ENCODE measurements around the gene EMP1.
"Not testable (repeated sequence)": the region's sequence is repeated elsewhere in the genome, so short reads cannot be mapped to it uniquely, and the experiment has no call there.

EMP1 gene

DNA sequence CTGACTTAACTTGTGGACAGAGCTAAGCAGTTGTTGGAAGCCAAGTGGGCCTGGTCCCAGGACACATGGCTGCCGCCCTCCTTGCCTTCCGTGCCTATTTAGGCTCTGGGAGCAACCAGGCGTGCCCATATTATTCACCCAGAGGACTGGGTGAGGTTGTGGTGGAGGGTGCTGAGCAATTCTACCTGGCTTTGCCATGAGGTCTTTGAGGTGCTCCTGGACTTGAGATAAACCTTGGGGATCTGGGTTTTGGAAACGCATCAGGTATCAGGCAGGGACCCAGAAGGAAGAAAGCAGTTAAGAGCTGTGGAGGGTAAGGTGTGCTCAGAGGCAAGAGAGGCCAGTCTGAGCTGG lies 60.1 kb downstream of the EMP1 start:
- Histone ChIP-seq H3K4me3 (ENCODE audit: low read depth, low read length) (no peak overlapping the region), H3K27me3 (ENCODE audit: insufficient read depth, low read length) (no peaks in the 10 kb centered on the region), H3K36me3 (ENCODE audit: insufficient read depth, low read length) (no peaks in the 10 kb centered on the region), H2AFZ (ENCODE audit: low read length, unreplicated experiment) (no peak overlapping the region), H3K79me2 (ENCODE audit: control insufficient read depth, insufficient read depth, low read length, unreplicated experiment) (no peaks in the 10 kb centered on the region), H3K4me1 (ENCODE audit: control insufficient read depth, insufficient read depth, low read length, unreplicated experiment) (peaks cover 7% of the 10 kb centered on the region), H3K27ac (ENCODE audit: low read depth, low read length) (no peak overlapping the region)

DNA sequence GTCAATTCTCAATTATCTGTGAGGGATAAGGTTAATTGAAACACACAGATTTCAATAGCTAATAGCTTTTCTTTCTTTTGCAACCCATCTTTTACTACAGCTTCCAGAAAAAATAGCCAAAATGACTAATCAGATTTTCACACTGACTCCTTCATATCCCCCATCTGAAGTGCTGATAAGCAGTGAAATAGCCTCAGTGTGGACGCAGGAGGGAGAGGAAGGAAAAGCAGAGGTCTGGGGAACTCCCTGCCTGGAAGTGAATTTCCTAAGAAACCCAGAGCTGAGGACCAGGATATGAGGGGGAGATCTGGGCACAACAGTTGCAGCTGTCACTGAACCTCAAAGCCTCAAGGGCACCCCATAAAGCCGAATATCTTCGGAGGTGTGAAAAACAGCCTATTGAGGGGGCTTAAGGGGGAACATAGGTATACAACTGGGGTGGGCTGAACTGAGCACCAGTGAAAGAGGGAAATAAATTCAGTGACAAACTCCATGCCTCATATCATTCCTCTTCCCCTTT lies 60.9 kb downstream of the EMP1 start:
- Histone ChIP-seq H3K36me3 (ENCODE audit: insufficient read depth, low read length) (no peaks in the 10 kb centered on the region), H3K27ac (ENCODE audit: low read depth, low read length) (no peak overlapping the region), H3K4me3 (ENCODE audit: low read depth, low read length) (no peak overlapping the region), H3K79me2 (ENCODE audit: control insufficient read depth, insufficient read depth, low read length, unreplicated experiment) (no peaks in the 10 kb centered on the region), H3K27me3 (ENCODE audit: insufficient read depth, low read length) (no peaks in the 10 kb centered on the region), H3K4me1 (ENCODE audit: control insufficient read depth, insufficient read depth, low read length, unreplicated experiment) (peaks cover 7% of the 10 kb centered on the region), H2AFZ (ENCODE audit: low read length, unreplicated experiment) (no peak overlapping the region)

DNA sequence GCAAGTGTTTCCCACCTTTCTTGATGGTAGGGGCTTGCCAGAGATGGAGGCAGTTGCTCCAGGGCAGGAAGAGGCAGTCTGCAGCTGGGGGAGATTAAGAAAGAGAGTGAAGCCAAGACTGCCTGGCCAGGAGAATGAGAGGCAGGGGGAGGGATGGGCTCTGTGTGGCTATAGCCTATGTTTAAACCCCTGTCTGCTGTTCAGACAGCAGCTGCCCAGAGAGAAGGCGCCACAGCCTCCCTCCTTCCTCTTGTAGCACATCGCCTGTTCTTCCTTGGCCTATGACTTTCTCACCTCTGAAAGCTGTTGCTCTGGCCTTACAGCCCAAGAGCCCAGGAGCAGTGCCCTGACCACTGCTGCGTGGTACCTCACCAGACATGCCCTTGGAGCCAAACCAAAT lies 61.7 kb downstream of the EMP1 start:
- H3K27ac ChIP-seq (ENCODE audit: low read depth, low read length): no peak overlapping the region
- H3K4me1 ChIP-seq (ENCODE audit: control insufficient read depth, insufficient read depth, low read length, unreplicated experiment): peaks cover 7% of the 10 kb centered on the region
- H3K27me3 ChIP-seq (ENCODE audit: insufficient read depth, low read length): no peaks in the 10 kb centered on the region
- H2AFZ ChIP-seq (ENCODE audit: low read length, unreplicated experiment): no peak overlapping the region
- H3K36me3 ChIP-seq (ENCODE audit: insufficient read depth, low read length): no peaks in the 10 kb centered on the region
- H3K4me3 ChIP-seq (ENCODE audit: low read depth, low read length): no peak overlapping the region
- H3K79me2 ChIP-seq (ENCODE audit: control insufficient read depth, insufficient read depth, low read length, unreplicated experiment): no peaks in the 10 kb centered on the region

DNA sequence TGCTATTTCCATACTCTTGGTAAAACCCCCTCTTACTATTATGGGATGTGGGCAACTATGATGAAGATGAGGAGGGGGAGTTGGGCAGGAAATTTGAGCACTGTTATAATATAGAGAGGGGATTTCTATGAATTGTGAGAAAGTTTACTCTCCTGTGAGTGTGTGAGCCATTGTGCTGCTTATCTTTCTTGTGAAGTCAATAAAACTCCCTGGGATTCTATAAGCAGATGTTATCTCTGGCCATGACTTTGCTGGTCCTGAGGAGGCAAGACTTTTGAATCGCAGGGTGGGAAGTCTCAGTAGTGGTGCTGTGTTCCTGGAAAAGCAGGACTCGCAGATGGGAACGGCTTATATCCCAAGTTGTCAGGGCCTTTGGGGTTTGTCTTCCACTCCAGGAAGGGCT lies 62.2 kb downstream of the EMP1 start:
- Histone ChIP-seq H3K4me1 (ENCODE audit: control insufficient read depth, insufficient read depth, low read length, unreplicated experiment) (peaks cover 7% of the 10 kb centered on the region), H3K4me3 (ENCODE audit: low read depth, low read length) (no peak overlapping the region), H2AFZ (ENCODE audit: low read length, unreplicated experiment) (no peak overlapping the region), H3K27ac (ENCODE audit: low read depth, low read length) (no peak overlapping the region), H3K36me3 (ENCODE audit: insufficient read depth, low read length) (no peaks in the 10 kb centered on the region), H3K27me3 (ENCODE audit: insufficient read depth, low read length) (no peaks in the 10 kb centered on the region), H3K79me2 (ENCODE audit: control insufficient read depth, insufficient read depth, low read length, unreplicated experiment) (no peaks in the 10 kb centered on the region)

GRCh38 chr12:13259625-13260024 lies 63.1 kb downstream of the EMP1 start:
- H3K79me2 ChIP-seq (ENCODE audit: control insufficient read depth, insufficient read depth, low read length, unreplicated experiment); H3K4me3 ChIP-seq (ENCODE audit: low read depth, low read length); H3K4me1 ChIP-seq (ENCODE audit: control insufficient read depth, insufficient read depth, low read length, unreplicated experiment); H3K27me3 ChIP-seq (ENCODE audit: insufficient read depth, low read length); H3K27ac ChIP-seq (ENCODE audit: low read depth, low read length); H3K36me3 ChIP-seq (ENCODE audit: insufficient read depth, low read length); H2AFZ ChIP-seq (ENCODE audit: low read length, unreplicated experiment): not testable (repeated sequence)

- not testable (repeated sequence) for H3K79me2 ChIP-seq (ENCODE audit: control insufficient read depth, insufficient read depth, low read length, unreplicated experiment)
Measured at GRCh38 chr12:13267826-13268225, 71.3 kb downstream of the EMP1 start.

GRCh38 chr12:13268581-13268980 lies 72.1 kb downstream of the EMP1 start:
- Histone ChIP-seq H3K4me3 (ENCODE audit: low read depth, low read length) (no peak overlapping the region), H2AFZ (ENCODE audit: low read length, unreplicated experiment) (no peak overlapping the region), H3K79me2 (ENCODE audit: control insufficient read depth, insufficient read depth, low read length, unreplicated experiment) (no peaks in the 10 kb centered on the region), H3K4me1 (ENCODE audit: control insufficient read depth, insufficient read depth, low read length, unreplicated experiment) (no peaks in the 10 kb centered on the region), H3K27me3 (ENCODE audit: insufficient read depth, low read length) (peaks cover 21% of the 10 kb centered on the region; the same call in 1 of the 2 replicates), H3K36me3 (ENCODE audit: insufficient read depth, low read length) (no peaks in the 10 kb centered on the region), H3K27ac (ENCODE audit: low read depth, low read length) (no peak overlapping the region)

More at GRCh38 chr12:13267826-13268225, 71.3 kb downstream of the EMP1 start:
- not testable (repeated sequence) for H3K4me1 ChIP-seq (ENCODE audit: control insufficient read depth, insufficient read depth, low read length, unreplicated experiment); H3K4me3 ChIP-seq (ENCODE audit: low read depth, low read length); H2AFZ ChIP-seq (ENCODE audit: low read length, unreplicated experiment); H3K36me3 ChIP-seq (ENCODE audit: insufficient read depth, low read length); H3K27ac ChIP-seq (ENCODE audit: low read depth, low read length)
- H3K27me3 ChIP-seq (ENCODE audit: insufficient read depth, low read length): peaks cover 17% of the 10 kb centered on the region; the same call in 1 of the 2 replicates

Data from ACC112 (cell line).